GM12891 (cell line): ENCODE data around the gene STXBP5.

Experiments used
- DNase-seq: peaks from one replicate; pipeline ENCODE4 v3.0.0; 2011; ENCODE audit warnings: low spot score; ENCODE audit not compliant: insufficient read length
- FAIRE-seq: peaks from 2 replicates; lab custom pipeline; 2011; peaks lifted over from hg19 to GRCh38; lab: Jason Lieb, UNC
- PAX5 ChIP-seq: IDR thresholded peaks from 2 replicates; pipeline ENCODE4 v1.6.1; 2011; ENCODE audit warnings: low read length, moderate library complexity, mild to moderate bottlenecking; ENCODE audit not compliant: insufficient read depth, severe bottlenecking
- POLR2A ChIP-seq: IDR thresholded peaks from 2 replicates; pipeline ENCODE4 v1.6.1; 2011; ENCODE audit warnings: low read depth, low read length, control low read depth
- POLR2AphosphoS5 ChIP-seq: IDR thresholded peaks from 2 replicates; pipeline ENCODE4 v1.6.1; 2011; ENCODE audit warnings: low read depth, low read length, control low read depth
- POU2F2 ChIP-seq: IDR thresholded peaks from 2 replicates; pipeline ENCODE4 v1.6.1; 2011; ENCODE audit warnings: low read depth, mild to moderate bottlenecking, control low read depth, low read length, moderate library complexity
- SPI1 ChIP-seq: IDR thresholded peaks from 2 replicates; pipeline ENCODE4 v1.6.1; 2011; ENCODE audit warnings: low read depth, low read length, control low read depth
- TAF1 ChIP-seq: IDR thresholded peaks from 2 replicates; pipeline ENCODE4 v1.6.1; 2011; ENCODE audit warnings: low read depth, low read length, control low read depth

The STXBP5 gene

DNA sequence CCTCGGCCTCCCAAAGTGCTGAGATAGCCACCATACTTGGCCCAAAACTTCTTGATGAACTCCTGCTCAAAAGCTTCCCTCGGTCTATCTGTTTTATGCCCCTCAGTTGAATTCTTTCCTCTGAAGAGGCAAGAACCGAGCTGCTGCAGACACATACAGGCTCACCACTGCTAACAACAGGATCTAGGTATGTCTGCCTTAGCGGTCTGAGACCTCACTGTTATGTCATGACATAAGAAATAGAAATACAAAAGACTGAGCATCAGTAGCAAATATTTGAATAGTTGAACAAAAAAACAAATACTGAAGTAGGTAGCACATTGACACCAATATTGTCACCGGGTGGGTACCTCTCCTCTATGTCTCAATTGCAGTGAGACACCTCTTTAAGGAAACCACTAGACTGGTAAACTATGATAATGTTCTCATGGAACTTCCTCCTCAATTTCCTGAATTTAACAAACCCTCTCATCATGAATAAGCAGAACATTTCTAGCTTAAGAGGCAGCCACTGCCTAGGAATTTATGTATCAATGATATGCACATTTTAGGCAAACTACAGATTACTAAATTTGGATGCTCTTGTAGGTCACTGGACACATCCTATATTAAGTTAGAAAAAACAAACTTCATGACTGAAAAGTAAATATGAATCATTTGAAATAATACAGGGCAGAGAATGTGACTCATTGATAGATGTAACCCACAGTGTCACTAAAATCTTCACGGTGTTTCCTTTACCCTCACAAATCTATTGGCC lies 9.4 kb upstream of the STXBP5 start:
- DNase-seq: no peak
- no peak for FAIRE-seq
- TF ChIP-seq POLR2AphosphoS5: no peak
- TF ChIP-seq TAF1: no peak
- TF ChIP-seq PAX5: no peak
- TF ChIP-seq POU2F2: no peak
- TF ChIP-seq POLR2A: no peak
- TF ChIP-seq SPI1: no peak

DNA sequence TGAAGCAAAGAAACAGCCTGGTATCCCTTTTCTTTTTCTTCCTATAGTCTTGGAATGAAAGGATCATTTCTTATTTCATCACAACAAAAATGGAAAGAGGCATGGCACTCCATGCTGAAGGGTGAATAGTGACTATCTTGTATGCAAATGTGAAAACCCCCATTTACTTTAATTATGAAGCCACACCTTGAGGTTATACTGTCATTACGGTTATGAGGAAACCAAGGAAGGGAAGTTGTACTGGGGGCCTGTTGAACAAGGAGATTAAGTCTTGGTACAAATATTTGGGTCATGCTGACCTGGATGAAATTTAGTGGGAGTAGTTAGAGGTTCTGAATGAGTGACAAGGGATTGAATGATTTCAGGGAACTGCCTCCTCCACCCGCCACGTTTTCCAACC lies 8.7 kb upstream of the STXBP5 start:
- no peak for FAIRE-seq
- no peak for TF ChIP-seq POLR2A
- no peak for TF ChIP-seq POLR2AphosphoS5
- TF ChIP-seq PAX5: no peak
- TF ChIP-seq POU2F2: no peak
- TF ChIP-seq TAF1: no peak
- no peak for TF ChIP-seq SPI1
- no peak for DNase-seq

DNA sequence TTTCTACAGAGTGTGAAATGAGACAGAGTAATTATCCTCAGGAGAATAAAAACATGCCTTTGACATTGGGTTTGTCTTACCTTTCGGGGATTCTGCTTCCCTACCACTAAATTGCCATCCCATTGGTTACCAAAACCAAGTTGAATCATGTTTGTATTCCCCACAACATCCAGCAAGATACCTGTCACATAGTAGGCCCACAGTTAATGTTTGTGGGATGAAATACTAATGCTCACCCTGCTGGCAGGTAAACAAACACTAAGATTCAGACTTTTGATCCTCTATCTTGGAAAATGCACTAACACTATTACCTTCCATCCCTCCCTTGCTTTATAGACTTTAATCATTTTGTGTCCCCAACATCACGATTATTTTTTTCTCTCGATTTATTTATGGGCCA lies 8.2 kb upstream of the STXBP5 start:
- FAIRE-seq (no peak), DNase-seq (no peak)
- TF ChIP-seq TAF1 (no peak), PAX5 (no peak), POLR2AphosphoS5 (no peak), SPI1 (no peak)

DNA sequence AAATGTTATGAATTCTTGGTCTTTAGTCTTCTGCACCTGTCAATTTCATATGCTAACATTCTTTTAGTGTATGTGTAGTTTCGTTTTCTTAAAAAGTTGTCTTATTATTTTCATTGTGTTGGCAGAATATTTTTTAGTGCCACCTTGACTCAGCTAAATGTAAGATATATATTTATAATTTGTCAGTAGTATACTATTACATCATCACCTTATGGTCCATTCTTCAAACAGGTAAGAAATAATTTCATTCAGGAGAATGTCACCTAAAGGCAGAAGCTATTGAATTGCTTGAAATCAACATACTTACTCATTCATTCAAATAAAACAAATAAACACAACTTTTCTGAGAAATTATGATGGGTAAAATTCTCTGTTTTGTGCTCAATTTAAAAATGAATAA lies 3.5 kb upstream of the STXBP5 start:
- no peak for TF ChIP-seq POU2F2
- no peak for TF ChIP-seq PAX5
- TF ChIP-seq POLR2A: no peak
- no peak for TF ChIP-seq TAF1
- no peak for TF ChIP-seq POLR2AphosphoS5
- no peak for TF ChIP-seq SPI1
- DNase-seq (no peak), FAIRE-seq (no peak)

DNA sequence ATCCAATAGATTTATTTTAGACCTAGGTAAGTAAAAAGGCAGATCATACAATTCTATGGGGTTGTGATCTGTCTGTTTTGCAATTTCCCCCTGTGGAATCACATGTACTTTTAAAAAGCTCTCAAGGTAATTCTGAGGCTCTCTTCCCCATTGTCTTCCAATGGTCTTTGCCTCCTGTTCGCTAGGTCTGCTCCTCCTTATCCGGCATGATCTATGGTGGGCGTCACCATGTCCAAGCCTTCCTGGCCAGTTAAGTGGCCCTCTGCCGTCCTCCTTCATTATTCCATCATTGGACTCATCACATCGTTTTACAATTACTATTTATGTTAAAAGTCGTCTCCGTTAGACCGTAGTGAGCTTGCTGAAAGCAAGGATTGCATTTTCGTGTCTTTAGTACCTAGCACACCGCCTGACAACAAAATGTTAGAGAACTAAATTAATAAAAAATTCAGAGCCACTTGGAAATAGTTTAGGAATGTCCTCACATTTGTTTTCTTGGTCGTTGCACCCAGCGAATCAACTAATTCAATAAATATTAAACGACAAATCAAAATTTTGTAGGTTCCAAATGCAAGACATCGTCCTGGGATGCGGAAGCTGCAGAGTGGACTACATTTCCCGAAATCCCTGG lies 2.2 kb upstream of the STXBP5 start:
- no peak for TF ChIP-seq SPI1
- TF ChIP-seq POLR2A: no peak; the same call in 1 of the 2 replicates
- no peak for TF ChIP-seq PAX5
- no peak for TF ChIP-seq POU2F2
- no peak for TF ChIP-seq POLR2AphosphoS5
- TF ChIP-seq TAF1: no peak
- FAIRE-seq: no peak
- DNase-seq: no peak

DNA sequence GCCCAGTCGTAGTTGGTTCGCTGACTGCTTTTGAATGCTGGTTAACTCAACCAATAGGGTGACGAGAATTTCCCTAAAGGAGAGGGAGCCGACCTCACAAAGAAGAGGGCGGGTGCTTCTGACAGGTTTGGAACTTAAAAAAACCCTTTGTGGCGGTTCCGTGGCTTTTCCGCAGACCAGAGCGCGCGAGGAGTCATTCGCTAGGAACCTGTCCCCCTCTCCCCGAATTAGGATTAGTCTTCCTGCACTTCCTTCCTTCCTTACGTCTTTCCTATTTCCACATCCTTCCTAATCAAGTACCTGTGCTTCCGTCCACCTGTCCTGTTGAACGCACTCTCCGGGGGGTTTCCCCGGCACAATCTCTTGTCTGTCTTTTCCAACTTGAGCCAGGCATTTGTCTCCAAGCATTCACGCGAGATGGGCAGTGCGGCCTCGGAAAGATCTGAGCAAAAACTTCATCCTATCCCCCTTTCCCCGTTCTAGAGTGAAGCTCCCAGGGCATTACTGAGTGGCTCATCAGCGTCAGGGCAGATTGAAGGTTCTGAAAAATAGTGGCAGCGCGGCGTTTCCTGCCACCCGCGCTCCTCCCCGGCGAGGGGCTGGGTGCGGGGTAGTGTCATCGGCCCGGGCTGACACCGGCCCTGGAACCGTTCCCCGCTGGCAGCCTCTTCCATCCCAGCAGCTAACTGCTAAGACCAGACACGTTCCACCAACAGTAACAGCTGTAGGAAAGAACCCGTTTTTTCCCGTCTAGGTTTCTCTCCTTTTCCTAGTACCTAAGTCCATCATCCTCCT lies 1.5 kb upstream of the STXBP5 start:
- DNase-seq: peak; percentile 67
- TF ChIP-seq POLR2A: peak; percentile 64; the same call in 1 of the 2 replicates
- TF ChIP-seq SPI1: no peak
- TF ChIP-seq TAF1: no peak
- no peak for TF ChIP-seq PAX5
- TF ChIP-seq POLR2AphosphoS5: no peak
- TF ChIP-seq POU2F2: peak; percentile 65; the same call in 1 of the 2 replicates
- no peak for FAIRE-seq

DNA sequence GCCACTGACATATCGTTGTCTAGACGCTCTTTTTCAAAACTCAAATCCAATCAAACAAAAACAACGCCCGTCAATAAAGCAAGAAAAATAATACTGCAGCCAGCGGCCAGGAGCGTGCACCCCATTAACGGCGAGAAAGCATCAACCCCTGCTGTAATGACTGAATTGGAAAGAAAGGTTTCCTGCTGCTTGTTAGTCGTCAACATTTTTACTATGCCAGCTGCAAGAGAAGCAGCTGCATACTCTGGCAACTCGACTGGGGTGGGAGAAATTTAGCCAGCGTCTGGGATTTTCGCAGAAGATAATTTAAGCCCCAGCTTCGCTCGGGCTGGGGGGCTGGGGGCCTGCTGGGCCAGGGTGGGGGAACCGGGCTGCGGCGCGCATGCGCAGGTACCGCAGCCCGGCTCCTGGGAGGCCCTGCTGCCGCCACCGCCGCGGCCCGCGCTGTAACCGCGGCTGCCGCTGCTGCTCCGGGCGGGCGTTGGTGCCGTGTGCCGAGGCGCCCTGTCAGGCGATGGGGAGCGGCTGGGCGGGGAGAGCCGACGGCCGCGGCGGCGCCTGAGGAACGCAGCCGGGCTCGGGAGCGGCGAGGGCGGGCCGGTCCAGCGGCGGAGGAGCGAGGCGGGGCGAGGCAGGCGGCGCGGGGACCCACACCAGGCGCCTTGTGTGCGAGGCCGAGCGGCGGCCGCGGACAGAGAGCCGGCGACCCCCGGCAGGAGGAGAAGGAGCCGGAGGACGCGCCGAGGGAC lies 732 bp upstream of the STXBP5 start:
- DNase-seq (peak; percentile 71), FAIRE-seq (peak; percentile 85)
- TF ChIP-seq SPI1 (no peak), TAF1 (no peak), PAX5 (no peak), POLR2A (no peak), POU2F2 (no peak), POLR2AphosphoS5 (no peak)

DNA sequence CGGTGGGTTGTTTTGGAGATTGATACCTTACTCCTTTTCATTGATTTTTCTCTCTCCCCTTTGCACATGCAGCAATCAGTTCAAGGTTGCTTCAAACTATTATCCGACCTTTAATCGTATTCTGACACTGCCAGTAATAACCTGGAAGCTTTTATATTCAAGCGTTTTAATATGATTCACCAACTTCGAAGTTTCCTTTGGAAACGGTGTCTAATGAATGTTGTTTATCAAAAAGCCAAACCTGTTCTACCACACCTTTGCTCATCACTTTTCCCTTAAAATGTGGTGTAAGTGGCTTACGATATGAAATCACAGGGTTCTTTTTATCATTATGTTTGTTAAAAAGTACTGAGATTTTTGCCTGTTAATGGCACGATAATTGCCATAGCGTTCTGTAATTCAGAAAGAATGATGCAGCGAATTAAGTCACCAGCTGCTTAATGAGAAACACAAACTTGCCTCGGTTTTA lies 660 bp downstream of the STXBP5 start:
- FAIRE-seq (peak; percentile 26), DNase-seq (no peak)
- TF ChIP-seq PAX5 (no peak), POLR2AphosphoS5 (no peak), POU2F2 (no peak), SPI1 (no peak), POLR2A (no peak), TAF1 (no peak)
